MM.1S (cell line): ENCODE measurements around the gene MBOAT1.

ENCODE experiments used
- DNase-seq: peaks from one replicate; pipeline ENCODE4 v3.0.0-alpha.2; 2015
- H2AFZ ChIP-seq: fragments of 300-600 bp; sonication (generic); 2 replicates; pipeline ENCODE4 v1.6.0; 2016; ENCODE audit warnings: antibody characterized with exemption, low read length
- H3F3A ChIP-seq: fragments of 300-600 bp; sonication (generic); 2 replicates; pipeline ENCODE4 v1.6.1; 2016; ENCODE audit warnings: mild to moderate bottlenecking, antibody characterized with exemption, low read length, moderate library complexity, mixed read lengths; ENCODE audit not compliant: insufficient read depth
- H3K27ac ChIP-seq: fragments of 300-600 bp; sonication (generic); 2 replicates; pipeline ENCODE4 v1.5.1; 2016; ENCODE audit warnings: mild to moderate bottlenecking, low read length
- H3K27me3 ChIP-seq: fragments of 300-600 bp; sonication (generic); replicated peaks from 2 replicates; pipeline ENCODE4 v1.6.0; 2016; ENCODE audit warnings: low read length; ENCODE audit not compliant: insufficient read depth
- H3K36me3 ChIP-seq: fragments of 300-600 bp; sonication (generic); replicated peaks from 2 replicates; pipeline ENCODE4 v1.6.1; 2016; ENCODE audit warnings: mild to moderate bottlenecking, low read length, mixed read lengths; ENCODE audit not compliant: insufficient read depth
- H3K4me1 ChIP-seq: fragments of 300-600 bp; sonication (generic); 2 replicates; pipeline ENCODE4 v1.6.1; 2016; ENCODE audit warnings: low read length, mixed read lengths
- H3K4me2 ChIP-seq: fragments of 300-600 bp; sonication (generic); 2 replicates; pipeline ENCODE4 v1.6.0; 2016; ENCODE audit warnings: low read depth, low read length
- H3K4me3 ChIP-seq: fragments of 300-600 bp; sonication (generic); 2 replicates; pipeline ENCODE4 v1.5.1; 2016; ENCODE audit warnings: low read length, mixed read lengths
- H3K79me2 ChIP-seq: fragments of 300-600 bp; sonication (generic); 2 replicates; pipeline ENCODE4 v1.6.1; 2016; ENCODE audit warnings: mixed run types, low read length, mixed read lengths
- H3K9ac ChIP-seq: fragments of 300-600 bp; sonication (generic); 2 replicates; pipeline ENCODE4 v1.6.1; 2016; ENCODE audit warnings: low read length, mixed read lengths
- H3K9me2 ChIP-seq: fragments of 300-600 bp; sonication (generic); replicated peaks from 2 replicates; pipeline ENCODE4 v1.6.1; 2016; ENCODE audit warnings: mild to moderate bottlenecking, low read length, mixed read lengths; ENCODE audit not compliant: insufficient read depth
- H3K9me3 ChIP-seq: fragments of 300-600 bp; sonication (generic); replicated peaks from 2 replicates; pipeline ENCODE4 v1.6.1; 2016; ENCODE audit warnings: mild to moderate bottlenecking, low read length, mixed read lengths; ENCODE audit not compliant: insufficient read depth
- H4K20me1 ChIP-seq: fragments of 300-600 bp; sonication (generic); 2 replicates; pipeline ENCODE4 v1.6.1; 2016; ENCODE audit warnings: mild to moderate bottlenecking, low read length, moderate library complexity, mixed read lengths; ENCODE audit not compliant: insufficient read depth
- EZH2 ChIP-seq: fragments of 300-600 bp; sonication (generic); optimal IDR thresholded peaks from 2 replicates; pipeline ENCODE3; 2017; ENCODE audit warnings: low read depth, mild to moderate bottlenecking, antibody characterized with exemption, low read length, mixed read lengths
- EZH2phosphoT487 ChIP-seq: fragments of 300-600 bp; sonication (generic); IDR thresholded peaks from 2 replicates; pipeline ENCODE4 v1.6.1; 2018; ENCODE audit warnings: antibody characterized with exemption, low read length
- TF ChIP-seq, protein P1 (sequence below): fragments of 300-600 bp; sonication (generic); IDR thresholded peaks from 2 replicates; pipeline ENCODE4 v1.5.1; 2016; ENCODE audit warnings: antibody characterized with exemption, low read length, mixed read lengths

The MBOAT1 gene

DNA sequence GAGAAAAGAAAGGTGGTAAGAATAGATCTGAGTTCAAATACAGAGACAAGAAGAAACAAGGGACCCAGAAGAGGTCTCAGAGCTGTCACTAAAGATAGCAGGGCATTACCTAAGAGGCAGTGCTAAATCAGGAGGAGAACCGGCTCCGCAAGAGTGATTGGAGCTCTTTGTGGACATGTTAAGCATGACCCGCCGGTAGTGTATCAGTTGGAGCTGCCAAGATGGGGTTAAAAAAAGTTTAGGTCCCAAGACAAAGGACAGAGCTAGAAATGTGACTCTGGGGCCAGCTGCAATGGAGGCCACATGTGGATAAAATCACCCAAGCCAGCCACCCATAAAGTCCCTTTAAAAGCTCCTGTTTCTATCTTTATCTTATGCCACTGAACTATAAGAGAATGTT is 93.4 kb downstream of the MBOAT1 start:
- no peaks in the 10 kb centered on the region for H4K20me1 ChIP-seq
- H3K9ac ChIP-seq = no peak overlapping the region
- H3K36me3 ChIP-seq = 0 out of 2 replicates have a peak, but pooled peaks cover 2% of the 10 kb centered on the region
- no peak overlapping the region for H3K27ac ChIP-seq
- H3K27me3 ChIP-seq = no peaks in the 10 kb centered on the region
- no peaks in the 10 kb centered on the region for H3K79me2 ChIP-seq
- H3F3A ChIP-seq = no peaks in the 10 kb centered on the region
- no peaks in the 10 kb centered on the region for H3K9me2 ChIP-seq
- TF ChIP-seq EZH2phosphoT487 = no peak
- TF ChIP-seq, protein P1, sequence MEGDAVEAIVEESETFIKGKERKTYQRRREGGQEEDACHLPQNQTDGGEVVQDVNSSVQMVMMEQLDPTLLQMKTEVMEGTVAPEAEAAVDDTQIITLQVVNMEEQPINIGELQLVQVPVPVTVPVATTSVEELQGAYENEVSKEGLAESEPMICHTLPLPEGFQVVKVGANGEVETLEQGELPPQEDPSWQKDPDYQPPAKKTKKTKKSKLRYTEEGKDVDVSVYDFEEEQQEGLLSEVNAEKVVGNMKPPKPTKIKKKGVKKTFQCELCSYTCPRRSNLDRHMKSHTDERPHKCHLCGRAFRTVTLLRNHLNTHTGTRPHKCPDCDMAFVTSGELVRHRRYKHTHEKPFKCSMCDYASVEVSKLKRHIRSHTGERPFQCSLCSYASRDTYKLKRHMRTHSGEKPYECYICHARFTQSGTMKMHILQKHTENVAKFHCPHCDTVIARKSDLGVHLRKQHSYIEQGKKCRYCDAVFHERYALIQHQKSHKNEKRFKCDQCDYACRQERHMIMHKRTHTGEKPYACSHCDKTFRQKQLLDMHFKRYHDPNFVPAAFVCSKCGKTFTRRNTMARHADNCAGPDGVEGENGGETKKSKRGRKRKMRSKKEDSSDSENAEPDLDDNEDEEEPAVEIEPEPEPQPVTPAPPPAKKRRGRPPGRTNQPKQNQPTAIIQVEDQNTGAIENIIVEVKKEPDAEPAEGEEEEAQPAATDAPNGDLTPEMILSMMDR = no peak
- TF ChIP-seq EZH2 = no peak
- no peaks in the 10 kb centered on the region for H3K4me1 ChIP-seq
- no peak overlapping the region for H3K4me2 ChIP-seq
- H3K9me3 ChIP-seq = no peaks in the 10 kb centered on the region
- DNase-seq = no peak
- no peak overlapping the region for H2AFZ ChIP-seq
- H3K4me3 ChIP-seq = no peak overlapping the region

DNA sequence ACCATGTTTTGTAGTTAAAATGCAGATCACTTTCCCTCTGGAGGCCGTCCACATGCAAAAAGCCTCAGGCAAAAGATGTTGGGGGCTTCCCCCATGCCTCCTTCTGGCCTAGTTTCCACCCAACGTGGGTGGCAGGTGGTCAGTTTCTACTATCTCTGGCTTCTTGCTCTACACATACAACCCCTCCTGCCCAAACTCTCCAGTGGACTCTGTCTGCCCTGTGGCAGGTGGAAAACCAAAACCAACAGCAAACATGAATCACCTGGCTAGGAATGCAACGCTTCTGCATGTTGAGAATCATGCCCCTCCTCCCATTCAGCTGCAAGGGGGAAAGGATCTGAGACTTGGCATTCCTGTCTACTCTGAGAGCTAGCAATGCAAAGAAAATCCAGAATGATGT is 94.8 kb downstream of the MBOAT1 start:
- no peaks in the 10 kb centered on the region for H3K79me2 ChIP-seq
- 0 out of 2 replicates have a peak, but pooled peaks cover 2% of the 10 kb centered on the region for H3K36me3 ChIP-seq
- H3F3A ChIP-seq = no peaks in the 10 kb centered on the region
- H3K27me3 ChIP-seq = no peaks in the 10 kb centered on the region
- H3K27ac ChIP-seq = no peak overlapping the region
- H3K9me2 ChIP-seq = no peaks in the 10 kb centered on the region
- H4K20me1 ChIP-seq = no peaks in the 10 kb centered on the region
- H2AFZ ChIP-seq = no peak overlapping the region
- H3K4me1 ChIP-seq = no peaks in the 10 kb centered on the region
- no peaks in the 10 kb centered on the region for H3K9me3 ChIP-seq
- TF ChIP-seq EZH2 (no peak), EZH2phosphoT487 (no peak)
- TF ChIP-seq, protein P1 = no peak
- no peak overlapping the region for H3K4me2 ChIP-seq
- no peak for DNase-seq
- no peak overlapping the region for H3K9ac ChIP-seq
- no peak overlapping the region for H3K4me3 ChIP-seq

DNA sequence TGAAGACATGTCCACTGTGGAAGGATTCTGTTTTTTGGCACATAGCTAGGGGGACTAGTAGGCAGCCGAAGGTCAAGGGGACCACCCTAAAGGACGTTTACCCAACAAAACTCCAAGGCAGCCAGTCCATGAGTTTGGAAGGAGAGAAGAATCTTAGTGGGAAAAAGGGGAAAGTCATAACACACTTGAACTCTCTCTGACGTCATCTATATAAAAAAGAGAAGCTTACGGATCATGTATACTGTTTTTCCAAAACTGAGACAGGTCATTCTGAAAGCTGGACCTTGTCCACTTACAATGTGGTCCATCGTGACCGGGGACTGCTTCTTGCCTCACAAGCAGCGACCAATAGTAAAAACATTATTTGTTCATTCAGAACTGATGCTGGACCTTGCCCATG is 95.5 kb downstream of the MBOAT1 start:
- Histone ChIP-seq H3K27me3 (no peaks in the 10 kb centered on the region), H3K27ac (no peak overlapping the region), H3K79me2 (no peaks in the 10 kb centered on the region), H3F3A (no peaks in the 10 kb centered on the region), H3K9ac (no peak overlapping the region), H4K20me1 (no peaks in the 10 kb centered on the region), H3K4me2 (no peak overlapping the region), H3K36me3 (0 out of 2 replicates have a peak, but pooled peaks cover 6% of the 10 kb centered on the region), H3K4me3 (no peak overlapping the region), H3K4me1 (no peaks in the 10 kb centered on the region), H3K9me2 (no peaks in the 10 kb centered on the region), H3K9me3 (no peaks in the 10 kb centered on the region), H2AFZ (no peak overlapping the region)
- DNase-seq = no peak
- no peak for TF ChIP-seq EZH2phosphoT487
- no peak for TF ChIP-seq EZH2
- TF ChIP-seq, protein P1 = no peak
